ENCODE results near the gene TXLNA.

Gene TXLNA

DNA sequence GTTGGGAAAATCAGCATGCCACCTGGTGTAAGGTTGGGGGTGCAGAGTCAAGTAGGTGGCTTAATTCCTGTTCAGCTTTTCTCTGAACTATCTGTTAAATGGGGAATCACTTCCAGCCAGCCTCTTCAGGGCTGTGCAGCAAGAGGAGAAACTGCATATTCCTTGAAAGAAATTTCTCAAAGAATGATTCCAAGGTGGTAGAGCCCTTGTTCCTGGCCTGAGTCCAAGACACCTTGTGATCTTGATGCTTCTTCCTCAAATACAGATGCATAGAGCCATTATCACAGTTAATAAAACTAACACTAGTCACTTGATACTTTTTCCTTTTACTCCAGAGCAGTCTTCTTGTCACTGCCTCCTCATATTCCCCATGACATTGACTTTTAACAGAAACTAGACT lies 5.2 kb downstream of the TXLNA start:
- DNase-seq (ENCODE audit: low spot score) = no peak

DNA sequence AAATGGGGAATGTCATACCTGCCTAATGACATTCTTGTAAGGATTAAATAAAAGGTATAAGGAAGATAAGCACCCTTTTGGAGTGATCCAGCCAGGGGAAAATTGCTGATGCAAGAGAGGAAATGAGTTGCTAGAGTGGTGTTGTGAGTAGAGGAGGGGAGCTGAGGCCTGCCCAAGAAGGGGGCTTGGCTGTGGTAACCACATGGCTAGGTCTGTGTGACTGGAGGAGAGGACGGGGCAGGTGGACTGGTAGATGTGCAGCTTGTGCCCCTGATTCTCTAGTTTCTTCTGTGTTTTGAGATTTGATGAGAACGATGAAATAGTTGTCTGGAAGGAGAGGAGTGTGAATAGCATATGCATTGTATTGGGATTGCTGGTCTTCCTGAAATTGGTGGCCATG lies 6.6 kb downstream of the TXLNA start:
- no peak for DNase-seq (ENCODE audit: low spot score)

GRCh38 chr1:32186491-32186890 lies 7.0 kb downstream of the TXLNA start:
- DNase-seq (ENCODE audit: low spot score) = no peak

DNA sequence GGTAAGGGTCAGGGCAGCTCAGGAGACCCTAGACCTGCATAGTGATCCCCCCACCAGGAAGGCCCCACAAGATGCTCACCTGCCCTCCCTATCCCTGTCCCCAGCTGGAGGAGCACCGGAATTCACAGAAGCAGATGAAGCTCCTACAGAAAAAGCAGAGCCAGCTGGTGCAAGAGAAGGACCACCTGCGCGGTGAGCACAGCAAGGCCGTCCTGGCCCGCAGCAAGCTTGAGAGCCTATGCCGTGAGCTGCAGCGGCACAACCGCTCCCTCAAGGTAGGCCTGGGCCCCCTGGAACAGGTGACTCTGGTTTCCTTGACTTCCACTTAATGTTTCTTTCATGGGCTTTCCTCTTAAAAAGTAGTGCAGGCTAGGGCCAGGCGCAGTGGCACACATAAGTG lies 8.4 kb downstream of the TXLNA start:
- DNase-seq (ENCODE audit: low spot score) = no peak

DNA sequence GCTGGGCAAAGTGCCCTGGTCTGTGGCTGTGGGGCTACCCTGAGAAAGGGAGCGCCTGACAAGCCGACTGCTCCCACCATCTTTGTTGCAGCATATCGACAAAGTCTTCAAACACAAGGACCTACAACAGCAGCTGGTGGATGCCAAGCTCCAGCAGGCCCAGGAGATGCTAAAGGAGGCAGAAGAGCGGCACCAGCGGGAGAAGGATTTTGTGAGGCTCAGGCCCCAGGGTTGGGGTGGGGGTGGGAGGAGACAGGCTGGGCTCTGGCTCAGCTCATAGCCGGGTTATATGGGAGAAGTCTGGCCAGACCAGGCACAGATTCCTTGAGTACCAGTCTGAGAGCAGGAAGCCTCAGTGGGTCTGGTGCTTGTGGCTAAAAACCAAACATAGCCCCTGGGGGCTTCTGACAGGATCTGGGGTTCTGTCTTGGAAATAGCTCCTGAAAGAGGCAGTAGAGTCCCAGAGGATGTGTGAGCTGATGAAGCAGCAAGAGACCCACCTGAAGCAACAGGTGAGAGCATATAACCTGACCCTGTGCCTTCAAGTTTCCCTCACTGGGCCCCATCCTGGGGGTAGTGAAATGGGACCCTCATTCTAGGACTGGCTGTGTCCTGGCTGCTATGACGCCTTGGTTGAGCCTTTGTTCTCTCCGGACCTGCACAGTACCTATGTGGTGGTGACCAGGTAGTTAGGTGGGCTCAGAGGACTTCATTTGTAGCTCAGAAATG lies 12.9 kb downstream of the TXLNA start:
- no peak for DNase-seq (ENCODE audit: low spot score)

- no peak for DNase-seq (ENCODE audit: low spot score)
Observed at GRCh38 chr1:32194984-32195383, 15.5 kb downstream of the TXLNA start.

GRCh38 chr1:32195531-32195930 lies 16.1 kb downstream of the TXLNA start:
- DNase-seq (ENCODE audit: low spot score) = no peak

- no peak for DNase-seq (ENCODE audit: low spot score)
Observed at GRCh38 chr1:32195972-32196823, 16.7 kb downstream of the TXLNA start.

GRCh38 chr1:32197074-32197473 lies 17.6 kb downstream of the TXLNA start:
- no peak for DNase-seq (ENCODE audit: low spot score)

- no peak for DNase-seq (ENCODE audit: low spot score)
Observed at GRCh38 chr1:32197837-32198236, 18.4 kb downstream of the TXLNA start.

DNA sequence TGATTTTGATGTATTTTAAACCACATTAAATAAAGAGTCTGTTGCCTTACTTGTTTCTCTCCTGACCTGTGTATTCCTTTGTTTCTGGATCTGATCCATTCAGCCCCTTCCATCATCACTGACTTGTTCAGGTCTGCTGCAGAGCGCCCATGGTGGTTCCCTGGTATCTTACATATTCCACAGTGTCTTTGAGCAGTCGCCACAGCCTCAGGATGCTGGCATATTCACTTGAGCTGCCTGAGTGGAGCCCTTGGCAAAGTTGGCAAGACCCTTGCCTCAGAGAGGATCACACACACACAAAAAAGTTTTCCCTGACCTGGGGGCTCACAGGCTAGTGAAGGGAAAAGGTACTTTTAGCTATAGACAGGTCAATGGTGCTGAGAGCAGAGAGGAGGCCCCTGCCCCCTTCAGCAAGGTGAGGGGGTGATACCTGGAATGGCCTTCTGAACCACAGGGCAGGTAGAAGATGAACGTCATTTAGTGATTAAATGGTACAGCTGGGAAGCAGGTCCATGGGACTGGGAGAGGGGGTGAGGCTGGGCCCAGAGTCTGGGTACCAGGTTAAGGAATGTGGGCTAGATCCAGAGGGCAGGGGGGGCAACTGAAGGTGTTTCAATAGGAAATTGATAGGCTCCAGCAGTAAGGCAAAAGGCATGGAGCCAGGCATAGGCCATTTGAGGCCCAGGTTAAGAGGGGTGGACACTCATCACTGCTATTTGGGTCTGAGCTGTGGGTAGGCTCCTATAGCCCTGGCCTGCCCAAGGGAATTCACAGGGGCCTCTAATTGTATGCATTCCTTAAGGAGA lies 19.0 kb downstream of the TXLNA start:
- DNase-seq (ENCODE audit: low spot score) = no peak

DNA sequence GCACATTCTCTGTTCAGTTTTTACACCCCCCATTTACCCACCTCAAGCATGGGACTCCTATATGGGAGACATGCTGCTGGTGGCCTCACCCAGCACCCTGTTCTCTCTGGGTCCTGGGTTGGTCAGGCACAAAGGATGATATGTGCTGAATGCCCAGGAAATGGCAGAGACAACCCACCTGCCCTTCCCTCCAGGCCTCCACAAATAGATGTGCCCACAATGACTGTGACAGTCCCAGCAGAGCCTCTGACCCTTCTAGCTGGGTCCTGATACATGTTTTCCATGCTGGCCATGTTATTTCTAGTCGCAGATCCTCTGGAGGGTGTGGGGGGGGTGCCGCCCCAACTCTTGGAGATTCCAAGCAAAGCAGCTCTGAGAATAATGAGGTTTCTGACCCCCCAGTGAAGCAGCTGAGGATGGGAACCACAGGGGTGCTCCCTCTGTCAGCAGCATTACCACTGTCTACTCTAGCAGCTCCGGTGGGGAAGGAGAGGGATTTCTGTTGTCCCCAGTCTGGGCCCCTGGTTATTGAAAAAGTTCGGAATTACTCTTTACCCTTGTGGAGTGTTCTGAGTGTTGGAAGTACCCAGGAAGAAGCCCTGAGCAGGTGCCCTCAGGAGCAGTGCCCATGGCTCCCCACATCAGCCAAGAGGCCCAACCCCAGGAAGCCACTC lies 19.7 kb downstream of the TXLNA start:
- DNase-seq (ENCODE audit: low spot score) = no peak

DNA sequence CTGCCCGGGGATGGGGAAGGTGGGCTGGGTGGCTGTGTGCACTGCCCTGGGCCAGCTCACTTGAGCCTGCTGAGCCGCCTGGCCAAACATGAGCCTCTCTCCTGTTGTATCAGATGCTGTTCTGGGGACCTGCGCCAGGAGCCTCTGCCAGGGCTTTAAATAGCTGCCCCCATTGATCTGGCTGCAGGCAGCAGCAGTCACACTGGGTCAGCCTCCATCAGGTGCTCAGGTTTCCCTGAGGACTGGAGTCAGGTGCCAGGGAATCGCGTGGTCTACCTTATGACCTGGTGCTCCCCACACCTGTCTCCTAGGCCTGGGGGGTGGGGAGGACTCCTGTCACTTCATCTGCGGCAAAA lies 20.2 kb downstream of the TXLNA start:
- DNase-seq (ENCODE audit: low spot score) = no peak

GRCh38 chr1:32200226-32201010 lies 20.9 kb downstream of the TXLNA start, which contains the start of gene CCDC28B:
Gene CCDC28B, plus strand, starts transcription at chr1:32200595. Its CDS starts 1,341 bp downstream, at chr1:32201936.
- DNase-seq (ENCODE audit: low spot score) = peak; percentile 86

GRCh38 chr1:32201011-32201855 lies 21.8 kb downstream of the TXLNA start:
- DNase-seq (ENCODE audit: low spot score) = peak; percentile 82

DNA sequence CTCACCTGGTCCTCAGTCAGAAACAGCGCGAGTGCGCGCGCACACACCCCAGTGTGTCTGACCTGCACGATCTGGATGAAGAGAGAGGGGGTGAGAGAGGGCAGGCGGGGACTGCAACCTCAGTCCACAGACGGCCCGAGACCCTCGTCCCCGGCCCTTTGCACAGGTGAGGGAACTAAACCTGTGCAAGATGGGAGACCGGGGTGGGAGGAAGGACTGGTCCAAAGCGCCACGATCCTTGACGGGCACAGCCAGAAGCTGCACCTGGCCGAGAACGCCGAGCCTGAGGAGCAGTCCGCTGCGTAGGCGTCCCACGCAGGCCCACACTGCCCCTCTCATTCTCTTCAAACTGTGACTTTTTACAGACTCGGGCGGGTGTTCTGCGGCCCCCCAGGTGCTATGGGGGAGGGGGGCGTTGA lies 25.5 kb downstream of the TXLNA start:
- DNase-seq (ENCODE audit: low spot score) = no peak

DNA sequence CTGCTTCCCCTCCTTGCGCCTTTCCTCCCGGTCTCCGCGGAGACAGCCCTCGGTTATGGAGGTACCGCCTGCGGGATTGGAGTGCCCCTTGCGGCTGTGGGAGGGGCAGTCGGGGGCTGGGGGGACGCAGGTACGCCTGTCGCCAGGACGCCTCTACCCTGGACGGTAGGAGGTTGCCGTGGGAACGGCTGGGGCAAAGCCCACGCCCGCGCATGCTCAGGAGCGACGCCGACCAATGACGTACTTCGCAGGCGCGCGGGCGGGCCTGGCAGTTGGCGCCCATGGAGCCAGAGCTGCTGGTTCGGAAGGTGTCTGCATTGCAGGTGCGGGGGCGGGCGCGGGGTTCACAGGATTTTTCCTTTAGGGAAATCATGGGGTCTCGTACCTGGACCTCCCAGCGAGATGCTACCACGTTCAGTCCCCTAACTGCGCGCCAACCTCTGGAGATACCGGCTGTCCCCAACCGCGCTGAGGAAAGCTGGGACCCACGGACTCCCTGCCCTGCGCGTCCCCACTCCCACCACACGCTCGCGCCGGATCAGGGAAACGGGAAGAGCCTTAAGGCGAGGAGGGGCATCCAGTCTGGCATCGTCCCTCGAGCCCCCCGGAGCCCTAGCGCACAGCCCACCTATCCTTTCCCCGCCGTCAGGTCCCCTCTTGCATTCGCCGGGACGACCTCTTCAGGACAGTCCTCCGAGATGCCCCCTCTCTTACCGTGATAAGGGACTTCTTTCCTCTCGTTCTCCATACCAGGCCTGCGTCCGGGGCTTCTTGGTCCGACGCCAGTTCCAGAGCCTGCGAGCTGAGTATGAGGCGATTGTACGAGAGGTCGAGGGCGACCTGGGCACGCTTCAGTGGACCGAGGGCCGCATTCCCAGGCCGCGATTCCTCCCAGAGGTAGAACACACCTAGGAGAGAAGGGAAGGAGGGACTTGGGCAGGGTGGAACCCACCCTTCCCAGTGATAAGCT lies 26.2 kb downstream of the TXLNA start, which contains the start of gene IQCC:
Gene IQCC (plus strand): TSS at position 271 of the 970 bp plus-strand sequence. CDS start 11 bp downstream, at position 282.
- peak; percentile 90 for DNase-seq (ENCODE audit: low spot score)

- DNase-seq (ENCODE audit: low spot score) = no peak
Observed at GRCh38 chr1:32208469-32208868, 29.0 kb downstream of the TXLNA start.

GRCh38 chr1:32208891-32209328 lies 29.4 kb downstream of the TXLNA start, which contains the start of gene DCDC2B:
Gene DCDC2B, plus strand, starts transcription at chr1:32209089. Its CDS starts 5 bp downstream, at chr1:32209094.
- no peak for DNase-seq (ENCODE audit: low spot score)

Data from left forelimb (tissue), 1 donor.